Colonic mucosa (tissue), 4 donors: ENCODE results near the gene IRF8. TPM values are rescaled to one million over a fixed set of nuclear protein-coding genes. Genes with fewer than 3 reads are reported as not detected.

Experiments used
- DNase-seq: peaks from one replicate; pipeline ENCODE4 v3.0.0-alpha.2; 2020
- H3K27ac ChIP-seq: fragments of 200-600 bp; one replicate; pipeline ENCODE4 v1.8.0; 2021
- H3K27me3 ChIP-seq: fragments of 200-600 bp; one replicate; pipeline ENCODE4 v1.8.0; 2021
- H3K36me3 ChIP-seq: fragments of 200-600 bp; one replicate; pipeline ENCODE4 v1.8.0; 2021
- H3K4me1 ChIP-seq: fragments of 200-600 bp; one replicate; pipeline ENCODE4 v1.8.0; 2021; ENCODE audit warnings: mild to moderate bottlenecking
- H3K4me3 ChIP-seq: fragments of 200-600 bp; one replicate; pipeline ENCODE4 v1.8.0; 2021
- H3K9ac ChIP-seq, 2 donors: one replicate each; pipeline ENCODE4 v1.7.0; 2013; ENCODE audit warnings: control low read depth in 2 of 2, low read depth in 2 of 2, low read length in 2 of 2
- H3K9me3 ChIP-seq: fragments of 200-600 bp; one replicate; pipeline ENCODE4 v1.8.0; 2021
- intact Hi-C: fragments of 100-400 bp; cut with DNase I; formaldehyde crosslinking; loops from one replicate; pipeline ENCODE4 v1.14.1; 2022
- microRNA-seq: library from miRNA; unstranded; fragments of <30 nt; microRNA quantifications from one replicate; pipeline ENCODE4, GENCODE V29; 2019
- total RNA-seq, 2 donors: library from RNA; stranded (reverse); fragmentation: NEBNext Ultra II Directional in 1 of 2; extraction: Animal tissue kit (Norgen Biotek cat#: 25700) in 1 of 2; gene quantifications; one replicate each; pipeline ENCODE4 v1.2.1, GENCODE V29; 2021
- TF ChIP-seq, protein P1 (sequence below): fragments of 200-600 bp; IDR thresholded peaks from one replicate; pipeline ENCODE4 v1.8.0; 2022; ENCODE audit warnings: antibody characterized with exemption, mild to moderate bottlenecking
- donor health status: healthy.
- donor health status: DM: no; HTN: no; CAD: no.
- donor health status: DM: no; HTN: no; CAD: no.

The IRF8 gene
- total RNA-seq, 2 donors from 2014 or later: 25.1 to 52.5 TPM

DNA sequence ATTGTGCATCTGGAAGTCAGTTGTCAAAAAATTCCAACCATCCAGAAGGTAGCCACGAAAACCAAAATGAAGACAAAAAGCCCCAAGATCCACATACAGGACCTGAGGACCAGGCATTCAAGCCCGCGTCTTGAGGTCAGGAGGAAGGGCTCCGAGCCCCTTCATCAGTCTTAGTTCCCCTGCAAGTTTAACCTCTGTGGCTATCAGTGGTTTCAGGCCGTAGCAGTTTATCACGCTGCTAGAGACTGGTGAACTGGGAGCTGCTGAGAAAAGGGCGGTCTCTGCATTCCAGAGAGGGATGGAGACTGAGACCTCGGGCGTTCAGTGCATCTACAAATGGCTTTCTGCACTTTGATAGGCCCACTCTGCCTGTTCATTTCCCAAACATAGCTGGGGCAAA is 70.6 kb downstream of the IRF8 start:
- H3K27me3 ChIP-seq: no peaks in the 10 kb centered on the region
- no peak overlapping the region for H3K9ac ChIP-seq
- intact Hi-C loops: no loop called here
- DNase-seq: no peak
- H3K4me1 ChIP-seq: peaks cover under 1% of the 10 kb centered on the region
- H3K4me3 ChIP-seq: no peak overlapping the region
- H3K36me3 ChIP-seq: no peaks in the 10 kb centered on the region
- TF ChIP-seq, protein P1, sequence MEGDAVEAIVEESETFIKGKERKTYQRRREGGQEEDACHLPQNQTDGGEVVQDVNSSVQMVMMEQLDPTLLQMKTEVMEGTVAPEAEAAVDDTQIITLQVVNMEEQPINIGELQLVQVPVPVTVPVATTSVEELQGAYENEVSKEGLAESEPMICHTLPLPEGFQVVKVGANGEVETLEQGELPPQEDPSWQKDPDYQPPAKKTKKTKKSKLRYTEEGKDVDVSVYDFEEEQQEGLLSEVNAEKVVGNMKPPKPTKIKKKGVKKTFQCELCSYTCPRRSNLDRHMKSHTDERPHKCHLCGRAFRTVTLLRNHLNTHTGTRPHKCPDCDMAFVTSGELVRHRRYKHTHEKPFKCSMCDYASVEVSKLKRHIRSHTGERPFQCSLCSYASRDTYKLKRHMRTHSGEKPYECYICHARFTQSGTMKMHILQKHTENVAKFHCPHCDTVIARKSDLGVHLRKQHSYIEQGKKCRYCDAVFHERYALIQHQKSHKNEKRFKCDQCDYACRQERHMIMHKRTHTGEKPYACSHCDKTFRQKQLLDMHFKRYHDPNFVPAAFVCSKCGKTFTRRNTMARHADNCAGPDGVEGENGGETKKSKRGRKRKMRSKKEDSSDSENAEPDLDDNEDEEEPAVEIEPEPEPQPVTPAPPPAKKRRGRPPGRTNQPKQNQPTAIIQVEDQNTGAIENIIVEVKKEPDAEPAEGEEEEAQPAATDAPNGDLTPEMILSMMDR: no peak
- H3K9me3 ChIP-seq: no peaks in the 10 kb centered on the region
- no peak overlapping the region for H3K27ac ChIP-seq

DNA sequence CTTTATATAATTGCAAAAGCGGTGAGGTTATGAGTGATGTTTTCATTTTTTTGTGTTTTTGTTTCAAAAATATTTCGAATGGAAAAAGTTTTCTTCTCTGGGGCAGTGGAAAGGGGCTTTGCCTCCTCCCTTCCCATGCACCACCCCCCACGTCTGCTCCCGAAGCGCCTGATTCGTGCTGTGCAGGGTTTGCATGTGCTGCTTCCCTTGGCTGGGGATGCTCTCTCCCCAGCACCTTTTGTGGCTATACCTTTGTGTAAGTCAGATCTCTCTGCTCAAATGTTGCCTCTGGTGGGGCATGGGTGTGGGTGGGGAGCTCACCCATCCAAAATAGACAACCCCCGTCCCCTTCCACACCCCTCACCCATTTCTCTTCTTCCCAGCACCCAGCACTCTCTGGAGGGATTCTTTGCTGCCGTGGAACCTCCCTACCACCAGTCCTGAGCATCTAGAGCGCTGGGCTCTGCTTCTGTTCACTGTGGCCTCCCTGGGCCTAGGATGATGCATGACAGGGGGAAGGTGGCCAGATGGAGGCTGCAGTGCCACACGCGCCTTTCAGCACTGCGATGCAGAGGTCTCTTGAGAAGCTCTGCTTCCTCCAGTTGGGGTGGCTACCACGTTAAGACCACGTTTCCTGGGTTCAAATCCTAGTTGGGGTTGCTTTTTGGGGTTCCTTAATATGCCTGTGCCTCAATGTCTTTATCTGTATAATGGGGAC is 71.2 kb downstream of the IRF8 start:
- Histone ChIP-seq H3K9ac (no peak overlapping the region), H3K27me3 (no peaks in the 10 kb centered on the region), H3K9me3 (no peaks in the 10 kb centered on the region), H3K36me3 (no peaks in the 10 kb centered on the region), H3K4me3 (no peak overlapping the region), H3K4me1 (peaks cover 5% of the 10 kb centered on the region), H3K27ac (no peak overlapping the region)
- DNase-seq: no peak
- intact Hi-C loops: no loop called here
- TF ChIP-seq, protein P1: no peak

DNA sequence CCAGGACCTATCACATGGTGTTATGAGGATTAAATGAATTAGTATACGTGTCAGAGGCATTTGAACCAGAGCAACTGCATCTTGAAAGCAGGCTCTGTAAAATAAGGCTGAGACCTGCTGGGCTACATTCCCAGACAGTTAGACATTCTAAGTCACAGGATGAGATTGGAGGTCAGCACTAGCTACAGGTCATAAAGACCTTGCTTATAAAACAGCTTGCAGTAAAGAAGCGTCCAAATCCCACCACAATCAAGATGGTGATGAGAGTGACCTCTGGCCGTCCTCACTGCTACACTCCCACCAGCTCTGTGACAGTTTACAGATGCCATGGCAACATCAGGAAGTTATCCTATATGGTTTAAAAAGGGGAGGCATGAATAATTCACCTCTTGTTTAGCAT is 71.8 kb downstream of the IRF8 start:
- DNase-seq: no peak
- H3K27ac ChIP-seq: no peak overlapping the region
- intact Hi-C loops: no loop called here
- no peaks in the 10 kb centered on the region for H3K9me3 ChIP-seq
- H3K9ac ChIP-seq: no peak overlapping the region
- peaks cover 5% of the 10 kb centered on the region for H3K4me1 ChIP-seq
- TF ChIP-seq, protein P1: no peak
- no peaks in the 10 kb centered on the region for H3K27me3 ChIP-seq
- no peaks in the 10 kb centered on the region for H3K36me3 ChIP-seq
- H3K4me3 ChIP-seq: no peak overlapping the region

Small RNA genes within 50 kb of the gene (microRNA-seq; reads per million reads assigned to microRNA genes)
- gene MIR6774: not detected

Other genes with a start within 250 kb of the IRF8 start
- 10 to 100 TPM in 1 of 2 donors, 1 to 10 TPM in 1; 6.1 to 39.9 TPM for gene GINS2, start 210.2 kb upstream of the IRF8 start, total RNA-seq
- gene C16orf74, start 148.1 kb upstream of the IRF8 start, total RNA-seq: under 1 TPM; 0.37 to 0.96 TPM
- 10 to 100 TPM; 30.6 to 49.8 TPM for gene EMC8, start 99.6 kb upstream of the IRF8 start, total RNA-seq
- gene COX4I1, start 99.5 kb upstream of the IRF8 start, total RNA-seq: 1,000 to 10,000 TPM; 1,080 to 1,242 TPM